Measurements from ENCODE around the gene INPPL1.

Gene INPPL1

GRCh38 chr11:72222106-72222891 lies 2.3 kb upstream of the INPPL1 start:
- peak overlapping the region; percentile 57 for H3K4me3 ChIP-seq (ENCODE audit: low read depth, low read length)
- TF ChIP-seq CTCF (IDR thresholded peaks at IDR 0.05; ENCODE audit: low read depth, low read length), result no peak
- no peak for TF ChIP-seq MAX (IDR thresholded peaks at IDR 0.05; ENCODE audit: low read depth, low read length)
- TF ChIP-seq POLR2A (IDR thresholded peaks at IDR 0.05; ENCODE audit: extremely low read depth, insufficient read length), result no peak
- TF ChIP-seq MYC (IDR thresholded peaks at IDR 0.05; ENCODE audit: low read depth, low read length), result no peak
- DNase-seq (ENCODE audit: low read depth), result no peak

GRCh38 chr11:72222907-72223614 lies 1.5 kb upstream of the INPPL1 start:
- peak overlapping the region; percentile 59 for H3K4me3 ChIP-seq (ENCODE audit: low read depth, low read length)
- TF ChIP-seq CTCF (IDR thresholded peaks at IDR 0.05; ENCODE audit: low read depth, low read length), result no peak
- peak; percentile 31 for TF ChIP-seq POLR2A (IDR thresholded peaks at IDR 0.05; ENCODE audit: extremely low read depth, insufficient read length)
- peak; percentile 62 for TF ChIP-seq MYC (IDR thresholded peaks at IDR 0.05; ENCODE audit: low read depth, low read length)
- peak; percentile 56 for TF ChIP-seq MAX (IDR thresholded peaks at IDR 0.05; ENCODE audit: low read depth, low read length)
- DNase-seq (ENCODE audit: low read depth), result peak; percentile 99

GRCh38 chr11:72223615-72224563 lies 678 bp upstream of the INPPL1 start:
- H3K4me3 ChIP-seq (ENCODE audit: low read depth, low read length), result peak overlapping the region; percentile 89
- TF ChIP-seq POLR2A (IDR thresholded peaks at IDR 0.05; ENCODE audit: extremely low read depth, insufficient read length) (peak; percentile 61), MYC (IDR thresholded peaks at IDR 0.05; ENCODE audit: low read depth, low read length) (no peak)
- peak; percentile 82 for DNase-seq (ENCODE audit: low read depth)

GRCh38 chr11:72225411-72225951 lies 914 bp downstream of the INPPL1 start:
- TF ChIP-seq MAX (IDR thresholded peaks at IDR 0.05; ENCODE audit: low read depth, low read length), result no peak
- DNase-seq (ENCODE audit: low read depth), result peak; percentile 54
- H3K4me3 ChIP-seq (ENCODE audit: low read depth, low read length), result peak overlapping the region; percentile 89

GRCh38 chr11:72226701-72227100 lies 2.1 kb downstream of the INPPL1 start:
- DNase-seq (ENCODE audit: low read depth), result no peak
- TF ChIP-seq MAX (IDR thresholded peaks at IDR 0.05; ENCODE audit: low read depth, low read length) (no peak), CTCF (IDR thresholded peaks at IDR 0.05; ENCODE audit: low read depth, low read length) (no peak), POLR2A (IDR thresholded peaks at IDR 0.05; ENCODE audit: extremely low read depth, insufficient read length) (no peak), MYC (IDR thresholded peaks at IDR 0.05; ENCODE audit: low read depth, low read length) (no peak)
- H3K4me3 ChIP-seq (ENCODE audit: low read depth, low read length), result no peak overlapping the region

Data from NB4 (cell line).